NOMO-1 treated with DMSO at 0.1 percent for 48 hours (cell line): ENCODE data around the gene UCN3.
"Not testable (repeated sequence)": the region's sequence is repeated elsewhere in the genome, so short reads cannot be mapped to it uniquely, and the experiment has no call there.

Source experiments
- DNase-seq: peaks from one replicate; lab custom pipeline; 2025; ENCODE audit not compliant: unreplicated experiment; lab: John Stamatoyannopoulos, UW

The UCN3 gene

DNA sequence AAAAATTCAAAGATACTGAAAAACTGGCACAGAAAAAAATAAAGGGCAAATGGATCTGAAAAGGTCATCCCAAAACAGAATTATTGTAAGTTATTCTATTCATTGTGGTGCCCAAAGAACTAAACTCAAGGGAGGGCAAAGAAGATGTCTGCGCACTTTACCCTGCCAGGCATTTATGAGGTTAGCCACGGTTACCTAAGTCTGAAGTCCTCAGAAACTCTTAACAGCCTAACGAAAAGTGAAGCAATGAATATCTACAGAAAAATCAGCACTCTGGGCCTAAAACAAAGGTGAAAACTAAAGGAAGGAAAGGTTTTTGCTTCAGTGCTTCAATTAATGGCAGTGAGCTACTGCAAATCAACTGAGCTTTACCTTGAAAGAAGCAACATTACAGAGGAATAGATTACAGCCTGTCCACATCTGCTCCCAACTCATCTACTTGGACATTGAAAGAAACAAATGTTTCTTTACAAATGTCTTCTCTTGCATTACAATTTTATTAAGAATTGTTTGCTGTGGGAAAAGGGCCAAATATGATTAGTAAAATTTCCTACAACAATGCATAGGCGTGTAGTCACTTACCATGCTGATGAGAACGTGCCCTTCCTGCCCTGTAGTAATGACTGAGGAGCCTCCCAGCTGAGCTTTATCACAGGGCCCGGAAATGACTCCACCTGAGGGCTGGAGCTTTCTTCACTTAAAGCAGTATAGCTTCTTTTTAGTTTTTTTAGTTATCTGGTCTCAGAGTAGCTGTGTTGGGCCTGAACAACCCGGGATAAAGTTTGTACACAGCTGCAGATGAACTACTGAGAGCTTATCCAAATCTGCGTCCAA is 39.7 kb downstream of the UCN3 start, which contains the start of gene TUBAL3:
TUBAL3 (minus strand) TSS at position 621 of the 834 bp plus-strand sequence; CDS start at position 585, 36 bp downstream.
- DNase-seq: no peak

DNA sequence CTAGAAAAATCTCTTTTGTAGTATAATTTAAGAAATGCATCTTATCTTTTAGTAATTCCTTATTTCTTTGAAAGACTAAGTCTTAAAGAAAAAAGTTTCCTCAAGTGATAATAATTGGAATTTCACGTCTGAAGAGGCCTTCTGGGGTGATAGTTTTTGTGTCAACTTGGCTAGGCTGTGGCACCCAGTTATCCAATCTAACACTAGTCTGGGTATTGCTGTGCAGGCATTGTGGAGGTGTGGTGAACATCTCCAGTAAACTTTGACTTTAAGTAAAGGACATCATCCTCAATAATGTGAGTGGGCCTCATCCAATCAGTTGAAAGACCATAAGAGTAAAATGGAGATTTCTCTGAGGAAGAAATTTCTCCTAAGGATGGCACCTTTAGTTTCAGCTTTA is 42.2 kb downstream of the UCN3 start:
- no peak for DNase-seq

DNA sequence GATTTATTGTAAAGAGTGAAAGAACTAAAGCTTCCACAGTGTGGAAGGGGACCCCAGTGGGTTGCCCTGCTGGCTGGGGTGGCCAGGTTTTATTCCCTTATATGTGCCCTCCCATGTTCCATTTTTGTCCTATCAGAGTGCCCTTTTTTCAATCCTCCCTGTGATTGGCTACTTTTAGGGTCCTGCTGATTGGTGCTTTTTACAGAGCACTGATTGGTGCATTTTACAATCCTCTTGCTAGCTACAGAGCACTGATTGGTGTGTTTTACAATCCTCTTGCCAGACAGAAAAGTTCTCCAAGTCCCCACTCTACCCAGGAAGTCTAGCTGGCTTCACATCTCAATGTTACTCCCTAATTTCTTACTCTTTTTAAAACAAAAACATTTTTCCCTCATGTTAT is 46.0 kb downstream of the UCN3 start:
- not testable (repeated sequence) for DNase-seq

DNA sequence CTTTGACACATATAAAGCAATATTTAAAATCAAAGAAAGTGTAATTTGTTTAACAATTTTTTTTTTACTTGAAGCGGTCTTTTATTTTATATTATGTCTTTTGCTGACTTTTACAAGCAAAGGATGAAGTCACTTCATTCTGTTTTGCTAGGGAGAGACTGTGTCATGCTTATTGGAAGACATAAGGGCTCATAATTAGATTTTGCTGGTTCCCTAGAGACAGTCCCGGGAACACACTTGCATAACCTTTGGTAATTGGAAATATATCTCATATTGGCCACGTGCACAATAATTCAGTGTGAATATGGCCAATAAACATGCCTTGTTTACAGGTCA is 47.1 kb downstream of the UCN3 start:
- no peak for DNase-seq

DNA sequence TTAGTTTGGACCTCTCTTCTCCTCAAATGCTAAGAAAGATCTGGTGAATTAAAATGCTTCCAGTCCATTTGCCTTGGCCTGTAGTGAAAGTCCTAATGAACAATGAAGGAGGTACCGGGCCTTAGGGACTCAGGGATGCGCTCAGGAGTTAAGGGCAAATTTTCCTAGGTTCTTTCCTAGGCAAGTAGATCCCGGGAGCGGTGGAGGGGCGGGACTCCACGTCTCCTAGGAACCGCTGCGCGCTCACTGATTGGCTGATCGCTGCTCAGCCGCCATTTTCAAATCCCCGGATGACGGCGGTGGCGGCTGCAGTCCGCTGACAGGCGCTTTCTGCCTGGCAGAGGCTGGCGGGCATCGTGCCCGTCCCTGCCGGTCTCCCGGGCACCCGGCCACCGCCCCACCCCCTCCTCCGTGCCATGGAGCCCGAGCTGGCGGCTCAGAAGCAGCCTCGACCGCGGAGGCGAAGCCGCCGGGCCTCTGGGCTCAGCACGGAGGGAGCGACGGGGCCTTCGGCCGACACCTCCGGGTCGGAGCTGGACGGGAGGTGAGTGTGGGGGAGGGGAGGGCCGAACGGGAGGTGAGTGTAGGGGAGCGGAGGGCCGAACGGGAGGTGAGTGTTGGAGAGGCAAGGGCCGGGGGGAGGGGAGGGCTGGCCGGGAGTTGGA is 47.6 kb downstream of the UCN3 start, which contains the start of gene NET1:
NET1 (plus strand) TSS at position 281 of the 665 bp plus-strand sequence; CDS start at position 417, 136 bp downstream.
- DNase-seq: peak; percentile 57

DNA sequence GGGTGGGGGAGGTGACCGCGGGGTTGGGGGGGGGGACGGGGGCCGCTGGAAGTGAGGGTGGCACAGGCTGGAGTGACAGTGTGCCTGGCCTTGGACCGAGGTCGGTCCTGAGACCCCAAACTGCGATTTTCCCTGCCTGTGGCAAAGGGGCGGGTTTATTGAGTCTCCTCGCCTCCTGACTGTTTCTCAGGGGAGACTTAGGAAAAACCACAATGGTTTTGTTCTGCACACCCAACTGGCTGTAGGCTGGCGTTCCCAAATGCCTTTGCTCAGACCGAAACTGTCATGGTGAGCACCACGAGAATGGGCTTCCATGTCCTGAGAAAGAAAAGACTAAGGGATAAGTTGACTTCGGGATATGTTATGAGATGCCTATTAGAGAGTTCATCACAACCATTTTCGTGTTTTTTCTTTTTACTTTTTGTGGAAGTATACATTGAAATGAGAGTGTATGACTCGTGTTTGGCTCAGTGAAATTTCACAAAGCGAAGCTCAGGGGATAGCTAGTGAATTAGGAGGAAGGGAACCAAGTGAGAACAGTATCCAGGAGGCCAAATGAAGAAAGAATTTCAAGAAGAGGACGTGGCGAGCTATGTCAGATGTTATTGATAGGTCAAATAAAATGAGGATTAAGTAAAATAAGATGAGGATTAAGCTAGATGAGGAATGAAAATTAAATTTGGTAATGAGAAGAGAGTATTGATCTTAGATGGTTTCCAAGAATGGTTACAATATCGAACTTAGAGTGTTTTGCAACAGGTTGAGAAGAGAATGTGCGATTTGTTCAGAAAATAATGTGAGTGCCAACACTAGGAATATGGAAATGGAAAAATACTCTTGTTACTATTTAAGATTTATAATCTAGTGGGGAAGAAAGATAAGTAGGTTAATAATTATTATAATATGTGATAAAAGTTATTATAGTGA is 48.5 kb downstream of the UCN3 start:
- DNase-seq: peak; percentile 23

DNA sequence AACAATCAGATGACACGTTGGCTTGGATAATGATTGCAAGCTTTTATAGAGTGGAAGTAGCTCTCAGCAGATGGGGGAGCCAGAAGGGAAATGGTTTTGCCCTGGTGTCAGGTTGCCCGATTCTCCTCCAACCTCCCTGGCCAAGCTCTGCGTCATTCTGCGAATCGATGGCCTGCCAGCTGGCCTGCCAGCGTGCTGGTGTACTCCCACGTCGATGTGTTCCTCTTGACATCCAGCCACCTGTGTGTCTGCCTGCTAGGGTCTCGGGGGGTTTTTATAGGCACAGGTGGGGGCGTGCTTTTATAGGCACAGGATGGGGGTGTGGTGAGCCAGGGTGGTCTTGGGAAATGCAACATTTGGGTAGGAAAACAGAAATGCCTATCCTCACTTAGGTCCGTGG is 52.2 kb downstream of the UCN3 start:
- no peak for DNase-seq

DNA sequence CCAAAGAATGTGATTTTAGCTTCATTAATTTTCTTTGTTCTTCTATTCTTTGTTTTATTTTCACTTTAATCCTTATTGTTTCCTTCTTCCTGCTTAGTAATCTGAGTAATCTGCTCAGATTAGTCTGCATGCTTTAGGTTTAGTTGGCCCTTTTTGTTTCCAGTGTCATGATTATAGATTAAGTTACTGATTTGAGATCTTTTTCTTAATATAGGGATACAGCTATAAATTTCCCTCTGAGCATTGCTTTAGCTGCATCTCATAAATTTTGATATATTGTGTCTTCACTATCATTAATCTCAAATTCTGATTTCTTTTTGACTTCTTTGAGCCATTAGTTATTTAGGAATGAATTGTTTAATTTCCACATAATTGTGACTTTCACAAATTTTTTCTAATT is 53.8 kb downstream of the UCN3 start:
- no peak for DNase-seq

DNA sequence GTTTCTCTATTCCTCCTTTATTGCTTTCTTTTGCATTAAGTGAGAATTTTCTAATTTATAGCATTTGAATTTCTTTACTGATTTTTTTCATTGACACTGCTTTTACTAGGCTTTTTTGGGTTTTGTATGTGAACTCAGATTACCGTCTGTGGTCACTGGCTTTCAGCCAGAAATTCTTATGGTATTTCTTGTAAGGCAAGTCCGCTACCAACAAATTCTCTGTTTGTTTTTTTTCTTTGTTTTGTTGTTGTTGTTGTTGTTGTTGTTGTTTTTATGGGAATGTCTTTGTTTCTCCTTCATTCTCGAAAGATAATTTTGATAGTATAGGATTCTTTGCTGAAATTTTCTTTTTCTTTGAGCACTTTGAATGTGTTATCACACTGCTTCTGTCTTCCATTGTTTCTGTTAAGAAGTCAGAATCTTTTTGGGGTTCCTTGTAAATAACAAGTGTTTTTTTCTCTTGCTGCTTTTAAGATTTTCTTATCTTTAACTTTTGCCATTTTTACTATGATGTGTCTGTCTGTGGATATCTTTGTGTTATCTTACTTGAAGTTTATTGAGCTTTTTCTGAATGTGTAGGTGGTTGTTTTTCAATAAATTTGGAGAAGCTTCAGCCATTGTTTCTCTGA is 54.8 kb downstream of the UCN3 start:
- DNase-seq: no peak

DNA sequence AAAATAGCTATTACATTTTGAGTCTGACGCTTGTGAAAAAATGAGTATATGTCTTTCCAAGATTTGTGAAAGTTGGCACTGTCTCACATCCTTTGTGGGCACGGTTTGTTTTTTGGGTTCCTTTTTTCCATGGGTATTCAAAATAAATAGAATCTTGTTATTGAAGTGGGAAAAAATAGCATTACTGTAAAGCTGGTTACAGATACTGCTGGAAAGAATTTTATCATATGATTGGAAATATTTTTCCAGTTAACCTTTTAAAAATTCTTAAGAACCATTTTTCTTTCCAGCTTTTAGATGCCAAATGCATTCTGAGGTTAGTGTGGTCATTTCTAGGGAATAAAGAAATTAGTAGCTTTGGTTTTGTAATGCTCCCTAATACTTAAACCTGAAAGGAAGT is 59.0 kb downstream of the UCN3 start:
- DNase-seq: no peak
